GM12873 (cell line): Measurements from ENCODE around the gene CREB3.

Experiments used
- CTCF ChIP-seq: IDR thresholded peaks from 2 replicates; pipeline ENCODE4 v1.5.1; 2012; ENCODE audit warnings: low read depth, mild to moderate bottlenecking, moderate library complexity, low read length, control low read depth; ENCODE audit not compliant: insufficient read depth; ENCODE audit errors: missing control alignments

The CREB3 gene

DNA sequence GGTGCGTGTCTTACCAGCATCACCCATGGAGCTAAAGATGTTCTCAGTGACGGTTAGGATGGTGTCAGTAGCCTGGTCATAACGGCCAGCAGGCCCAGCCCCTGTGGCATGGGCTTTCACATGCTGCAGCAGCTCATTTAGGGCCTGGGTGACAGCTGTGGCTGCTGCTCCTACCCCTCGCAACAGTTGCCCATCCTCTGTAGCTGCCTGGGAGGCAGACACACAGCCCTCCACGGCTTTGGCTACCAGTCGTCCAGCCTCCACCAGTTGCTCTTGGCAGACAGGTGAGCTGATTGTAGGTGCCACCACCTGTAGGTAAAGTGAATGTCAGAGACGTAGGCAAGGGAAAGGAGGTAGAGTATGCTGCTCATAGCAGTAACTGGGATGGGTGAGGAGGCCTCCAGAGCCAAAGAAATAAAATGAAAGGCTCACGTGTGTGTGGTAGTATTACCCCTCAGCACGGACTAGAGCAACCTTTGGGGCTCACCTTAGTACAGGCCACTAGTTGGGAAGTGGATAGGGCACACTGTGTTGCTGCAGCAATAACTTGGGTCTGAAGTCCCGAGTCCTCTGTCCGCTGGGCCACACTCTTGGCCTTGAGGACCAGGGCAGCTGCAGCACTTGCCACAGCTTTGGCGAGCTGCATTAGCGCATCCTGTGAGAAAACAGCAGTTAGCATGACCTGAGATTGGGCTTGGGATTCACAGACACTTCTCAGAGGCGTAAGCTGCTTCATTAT, 15.2 kb upstream of the CREB3 start:
- TF ChIP-seq CTCF: no peak

GRCh38 chr9:35718721-35719511, 13.6 kb upstream of the CREB3 start:
- no peak for TF ChIP-seq CTCF

DNA sequence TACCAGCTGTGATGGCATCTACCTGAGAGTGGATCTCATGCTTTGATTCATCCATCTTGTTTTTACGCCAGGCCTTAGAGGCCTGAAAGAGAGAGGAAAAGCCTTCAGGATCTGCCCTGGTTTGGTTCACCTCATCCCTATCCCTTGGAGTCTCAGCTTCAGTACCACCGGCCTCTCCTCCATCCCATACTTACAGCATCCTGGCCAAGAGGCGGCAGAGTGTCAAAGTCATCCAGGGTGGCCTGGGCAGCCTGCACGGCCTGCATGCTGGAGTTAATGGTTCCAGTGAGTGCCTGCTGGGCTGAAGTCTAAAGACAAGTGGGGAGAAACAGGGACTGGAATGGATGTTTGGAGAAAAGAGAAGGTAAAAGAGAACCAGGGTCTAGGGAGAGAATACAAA, 12.9 kb upstream of the CREB3 start:
- TF ChIP-seq CTCF: no peak

GRCh38 chr9:35723426-35723825, 9.0 kb upstream of the CREB3 start:
- TF ChIP-seq CTCF: no peak

DNA sequence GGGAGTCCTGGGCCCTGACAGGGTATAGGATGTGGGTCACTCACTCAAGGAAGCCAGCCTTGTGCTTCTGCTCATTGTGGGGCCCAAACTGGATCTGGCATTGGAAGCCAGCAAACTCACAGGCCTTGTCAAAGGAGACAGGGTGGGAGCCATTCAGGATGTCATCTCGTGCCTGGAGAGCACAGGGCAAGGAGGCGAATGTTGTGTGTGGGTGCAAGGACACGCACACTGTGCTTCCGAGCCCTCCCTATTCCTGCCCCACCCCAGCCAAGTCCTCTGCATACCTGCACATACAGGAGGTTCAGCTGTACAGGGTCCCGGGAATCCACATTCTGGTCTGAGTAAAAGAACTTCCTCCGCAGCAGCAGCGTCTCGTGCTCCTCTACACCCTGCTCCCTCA, 8.6 kb upstream of the CREB3 start:
- TF ChIP-seq CTCF: no peak

- peak; percentile 26 for TF ChIP-seq CTCF
These were observed 7.1 kb upstream of the CREB3 start for GRCh38 chr9:35725362-35725761.

- peak; percentile 48 for TF ChIP-seq CTCF
These were observed 5.5 kb upstream of the CREB3 start for GRCh38 chr9:35726931-35727330.
